Activated naive CD4-positive, alpha-beta T cell treated with Interleukin-2 at 50 U/mL for 16 hours (primary cell): ENCODE results near the gene LCAT.
A peak's percentile ranks its signal among the peaks of the same experiment; 100 is the strongest.

ENCODE experiments used
- DNase-seq: peaks from one replicate; pipeline ENCODE4 v3.0.0-alpha.2; 2020

Gene LCAT

DNA sequence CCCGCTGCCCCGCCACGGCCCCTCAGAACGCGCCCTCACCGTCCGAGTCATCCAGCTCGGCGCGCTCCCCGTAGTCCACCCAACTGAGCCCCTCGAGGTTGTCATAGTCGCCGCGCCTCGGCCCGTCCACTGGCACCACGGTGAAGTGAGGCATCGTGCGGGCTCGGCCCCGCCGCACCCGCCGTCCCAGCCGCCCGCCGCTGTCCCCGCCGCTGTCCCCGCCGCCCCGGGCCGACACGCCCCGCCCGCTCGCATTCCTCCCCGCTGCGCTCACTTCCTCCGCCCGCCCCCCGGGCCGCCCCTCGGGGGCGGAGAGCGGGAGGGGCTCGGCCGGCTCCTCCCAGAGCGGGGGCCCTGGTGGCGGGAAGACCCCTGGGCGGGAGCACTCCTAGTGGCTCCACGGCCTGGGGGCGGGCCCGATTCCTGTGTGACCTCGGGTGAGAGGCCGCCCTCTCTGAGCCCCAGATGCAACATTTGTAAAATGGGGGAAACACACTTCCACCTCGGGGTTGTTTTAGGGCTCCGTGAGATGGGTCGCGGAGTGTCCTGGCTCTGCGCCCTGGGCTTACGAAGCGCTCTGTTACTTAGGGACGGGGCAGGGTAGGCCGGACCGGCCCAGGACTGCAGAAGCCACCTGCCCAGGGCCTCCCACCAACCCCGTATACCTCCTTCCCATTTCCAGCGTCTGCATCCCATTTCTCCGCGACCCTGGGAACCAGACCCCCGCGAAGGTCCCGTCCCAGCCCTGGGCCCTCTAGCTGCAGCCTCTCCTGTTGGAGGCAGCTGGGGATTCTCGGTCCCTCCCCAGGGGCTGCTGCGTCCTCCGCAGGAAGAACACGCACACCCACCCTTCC is 24.7 kb upstream of the LCAT start, which contains the start of gene SLC12A4:
SLC12A4 (minus strand) TSS at position 238 of the 854 bp plus-strand sequence; CDS start at position 154, 84 bp downstream.
- peak; percentile 87 for DNase-seq

- DNase-seq, result peak; percentile 45
Measured at GRCh38 chr16:67967958-67968399, 24.1 kb upstream of the LCAT start.

DNA sequence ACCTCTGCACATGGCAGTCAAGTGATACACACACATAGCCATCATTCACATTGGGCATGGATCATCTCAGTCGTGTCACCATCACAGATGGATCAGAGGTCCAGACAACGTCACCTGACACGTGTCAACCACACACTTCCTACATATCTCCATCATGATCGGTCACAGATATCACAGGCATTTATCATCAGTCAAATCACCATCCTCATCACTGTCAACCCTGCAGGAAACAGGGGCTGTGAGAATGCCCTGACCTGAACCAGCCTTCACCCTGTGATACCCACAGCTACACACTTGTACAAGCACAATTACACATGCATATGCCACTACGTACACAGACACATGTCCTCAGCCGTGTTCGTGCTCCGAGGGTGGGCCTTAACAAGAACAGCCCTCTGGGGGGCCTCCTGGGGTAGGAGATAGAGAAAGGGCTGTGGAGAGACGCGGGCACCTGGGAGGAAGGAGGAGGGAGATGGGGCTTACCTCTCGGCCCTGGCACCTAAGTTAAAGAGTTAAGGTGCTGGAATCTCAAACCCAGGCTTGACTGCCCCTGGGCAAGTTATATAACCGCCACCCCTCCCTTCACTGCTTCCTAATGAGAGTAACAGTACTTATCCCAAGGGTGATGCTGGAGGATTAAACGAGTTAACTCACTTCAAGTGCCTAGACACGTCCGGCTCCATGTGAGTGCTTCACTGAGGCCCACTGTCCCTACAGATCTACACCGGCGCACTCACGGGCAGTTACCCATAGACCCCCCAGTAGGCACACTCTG is 23.4 kb upstream of the LCAT start:
- peak; percentile 19 for DNase-seq

DNA sequence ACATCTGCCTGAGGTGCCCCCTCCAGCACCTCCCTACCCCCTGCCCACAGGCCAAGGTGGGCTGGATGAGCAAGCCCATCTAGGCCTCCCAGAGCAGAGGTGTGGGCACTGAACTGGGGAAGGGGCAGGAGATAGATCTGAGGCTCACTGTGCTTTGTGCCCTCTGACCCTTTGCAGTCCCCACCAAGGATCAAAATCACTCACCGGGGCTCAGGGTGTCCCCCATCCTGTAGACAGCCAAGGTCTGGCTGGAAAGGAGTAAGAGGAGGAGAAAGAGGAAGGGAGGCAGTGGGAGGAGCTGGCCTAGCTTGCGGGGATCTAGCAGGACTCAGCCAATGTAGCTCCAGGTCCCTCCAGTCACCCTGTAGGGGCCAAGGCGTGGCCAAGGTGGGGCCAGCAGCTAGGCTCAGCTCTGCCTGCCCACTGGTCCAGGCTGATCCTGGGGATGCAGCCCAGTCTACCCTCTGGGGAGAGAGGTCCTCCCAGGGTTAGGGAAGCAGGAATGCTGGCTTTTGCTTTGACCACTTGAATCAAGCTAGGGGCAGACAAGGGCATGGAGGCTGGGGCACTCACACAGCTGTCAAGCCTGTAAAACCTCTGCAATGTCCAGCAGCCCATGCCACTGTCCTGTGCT is 22.7 kb upstream of the LCAT start:
- DNase-seq, result no peak

DNA sequence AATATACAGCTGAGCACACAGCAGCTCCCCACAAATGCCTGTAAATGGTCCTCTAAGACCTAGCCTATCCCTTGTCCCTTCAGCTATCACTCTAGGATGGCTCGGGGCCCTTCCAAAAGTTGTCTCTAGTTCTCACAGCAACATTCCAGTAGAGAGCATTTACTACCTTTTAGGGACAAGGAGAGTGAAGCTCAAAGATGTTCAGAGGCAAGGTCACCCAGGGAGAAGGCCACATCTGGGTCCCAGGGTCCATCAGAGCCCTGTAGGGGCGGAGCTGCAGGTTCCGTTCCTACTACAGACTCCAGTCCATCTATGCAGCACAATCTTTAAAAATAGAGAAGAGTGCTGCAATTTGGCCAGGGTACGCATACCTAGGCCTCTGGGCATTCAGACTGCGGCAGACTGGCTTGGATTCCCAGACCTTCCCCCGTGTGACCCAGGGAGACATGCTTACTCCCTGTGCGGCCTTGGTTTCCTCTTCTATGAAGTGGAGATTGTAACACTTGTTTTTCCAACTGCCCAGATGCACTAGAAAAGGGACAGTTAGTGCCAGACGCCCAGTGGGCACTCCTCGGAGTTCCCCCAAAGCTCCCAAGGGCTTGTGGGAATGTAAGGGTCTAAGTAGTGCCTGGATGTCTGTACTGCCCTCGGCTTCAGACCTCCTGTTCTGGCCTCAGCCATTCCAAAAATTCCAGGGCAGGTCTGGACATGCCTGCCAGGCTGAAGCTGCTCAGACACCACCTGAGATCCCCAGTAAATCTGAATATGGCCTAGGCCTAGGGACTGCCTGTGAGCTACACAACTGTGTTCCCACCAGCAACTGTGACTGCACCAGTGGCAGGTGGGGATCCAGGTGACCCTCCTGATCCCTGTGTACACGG is 22.0 kb upstream of the LCAT start:
- no peak for DNase-seq

- no peak for DNase-seq
Measured at GRCh38 chr16:67964477-67965131, 20.7 kb upstream of the LCAT start.

GRCh38 chr16:67963662-67964321 is 19.9 kb upstream of the LCAT start:
- DNase-seq, result no peak

- DNase-seq, result no peak
Measured at GRCh38 chr16:67963292-67963661, 19.4 kb upstream of the LCAT start.

- no peak for DNase-seq
Measured at GRCh38 chr16:67962135-67962534, 18.2 kb upstream of the LCAT start.

DNA sequence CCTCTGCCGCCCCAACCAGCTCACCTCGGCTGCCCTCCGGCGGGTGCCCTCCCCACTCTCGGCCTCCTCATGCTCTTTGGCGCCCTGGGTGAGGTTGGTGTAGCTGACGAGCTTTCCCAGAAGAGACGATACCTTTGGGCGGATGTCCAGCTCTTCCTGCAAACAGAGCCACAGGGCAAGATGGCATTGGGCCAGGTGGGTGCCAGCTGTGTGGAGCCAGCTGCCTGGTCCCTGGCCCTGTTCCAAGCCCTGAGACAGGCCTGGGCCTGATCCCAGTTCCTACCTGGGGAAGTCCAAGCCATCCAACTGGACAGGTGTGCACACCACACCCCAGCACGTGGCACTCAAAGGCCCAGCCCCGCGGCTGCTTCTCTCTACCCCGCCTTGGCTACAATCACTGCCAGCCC is 17.6 kb upstream of the LCAT start:
- DNase-seq, result no peak

- DNase-seq, result no peak
Measured at GRCh38 chr16:67959536-67960329, 15.8 kb upstream of the LCAT start.

DNA sequence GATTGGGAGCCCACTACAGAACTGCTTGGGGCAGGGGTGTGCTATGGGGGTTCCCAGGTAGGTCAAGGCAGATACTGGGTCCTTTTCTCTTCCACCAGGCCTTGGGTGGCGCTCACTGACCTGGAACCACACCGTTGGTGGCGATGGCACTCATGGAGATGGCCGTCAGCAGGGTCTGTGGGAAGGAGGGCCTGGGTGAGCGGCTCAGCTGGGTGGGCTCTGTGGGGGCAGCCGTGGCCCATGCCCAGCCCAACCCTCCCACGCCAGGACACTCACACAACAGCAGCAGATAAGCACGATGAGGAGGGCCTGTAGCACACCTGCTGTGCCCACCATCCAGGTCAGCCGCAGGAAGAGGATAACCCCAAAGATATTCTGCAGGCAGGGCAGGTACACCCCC is 13.7 kb upstream of the LCAT start:
- no peak for DNase-seq

DNA sequence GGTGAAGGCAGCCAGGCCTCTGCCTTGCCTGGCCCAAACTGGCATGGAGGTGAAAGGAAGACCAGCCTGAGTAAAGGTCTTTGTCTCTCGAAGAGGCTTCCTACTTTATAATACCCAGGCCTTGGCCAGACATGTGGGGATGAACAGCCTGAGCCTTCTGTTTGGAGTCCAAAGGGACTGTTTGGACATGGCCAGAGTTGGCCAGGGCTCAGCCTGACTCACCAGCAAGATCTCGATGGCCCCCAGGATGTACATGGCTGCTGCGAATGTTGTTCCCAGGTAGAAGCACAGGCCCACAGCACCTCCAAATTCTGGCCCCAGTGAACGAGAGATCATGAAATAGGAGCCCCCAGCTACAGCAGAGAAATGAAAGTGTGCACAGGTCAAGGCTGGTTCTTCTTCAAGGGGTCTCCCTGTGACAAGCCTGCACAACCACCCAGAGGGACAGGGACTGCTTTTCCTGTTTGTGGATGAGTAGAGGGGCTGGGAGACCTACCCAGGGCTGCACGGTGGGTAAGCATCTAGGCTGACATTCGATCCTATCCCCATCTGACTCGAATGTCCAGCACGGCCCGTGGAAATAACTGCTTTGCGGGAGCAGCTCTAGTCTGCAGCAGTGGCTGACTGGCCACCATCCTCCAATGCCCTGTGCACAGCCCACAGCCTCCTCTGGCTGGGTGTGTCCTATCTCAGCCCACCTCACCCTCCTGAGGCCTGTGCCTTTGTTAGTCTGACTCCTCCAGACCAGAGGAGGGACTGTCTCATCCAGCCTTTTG is 10.7 kb upstream of the LCAT start:
- no peak for DNase-seq

- DNase-seq, result no peak
Measured at GRCh38 chr16:67953641-67954375, 9.9 kb upstream of the LCAT start.

GRCh38 chr16:67951485-67951884 is 7.6 kb upstream of the LCAT start:
- DNase-seq, result no peak

- no peak for DNase-seq
Measured at GRCh38 chr16:67950335-67950843, 6.5 kb upstream of the LCAT start.

GRCh38 chr16:67949645-67950044 is 5.7 kb upstream of the LCAT start:
- no peak for DNase-seq

- no peak for DNase-seq
Measured at GRCh38 chr16:67948015-67948414, 4.1 kb upstream of the LCAT start.
